Panc1 (cell line): ENCODE results near the gene GIMAP6.
"Not testable (repeated sequence)": the region's sequence is repeated elsewhere in the genome, so short reads cannot be mapped to it uniquely, and the experiment has no call there.

Experiments used
- CTCF ChIP-seq: fragments of 450-650 bp; IDR thresholded peaks from 2 replicates; pipeline ENCODE4 v1.5.1; 2017; ENCODE audit warnings: mild to moderate bottlenecking
- POLR2AphosphoS5 ChIP-seq: IDR thresholded peaks from 2 replicates; pipeline ENCODE4 v1.6.1; 2012; ENCODE audit warnings: mild to moderate bottlenecking, low read depth, low read length, moderate library complexity
- REST ChIP-seq, 2 experiments: IDR thresholded peaks; 2 replicates each; pipeline ENCODE4 v1.6.1; 2011 to 2012; ENCODE audit warnings: low read depth in 2 of 2, control low read depth in 1 of 2, low read length in 1 of 2, mild to moderate bottlenecking in 1 of 2, moderate library complexity in 1 of 2; ENCODE audit not compliant: insufficient read depth in 1 of 2
- SIN3A ChIP-seq: IDR thresholded peaks from 2 replicates; pipeline ENCODE4 v1.6.1; 2012; ENCODE audit warnings: low read depth, mild to moderate bottlenecking, low read length, moderate library complexity, borderline replicate concordance; ENCODE audit not compliant: insufficient read depth
- TCF7L2 ChIP-seq: IDR thresholded peaks from 2 replicates; pipeline ENCODE4 v1.6.1; 2011; ENCODE audit warnings: mild to moderate bottlenecking, low read depth, low read length, inconsistent platforms

GRCh38 chr7:150579979-150580637 is 52.1 kb downstream of the GIMAP6 start:
- not testable (repeated sequence) for TF ChIP-seq CTCF; POLR2AphosphoS5; SIN3A; REST (IDR thresholded peaks at IDR 0.05; ENCODE audit: insufficient read depth in 1 of 2, low read depth in 2 of 2, low read length in 1 of 2); TCF7L2
